Bronchial epithelial cell (primary cell): Measurements from ENCODE around the gene ITPKB. TPM values are rescaled to one million over a fixed set of nuclear protein-coding genes. Genes with fewer than 3 reads are reported as not detected.

Experiments used
- DNase-seq: peaks from one replicate; pipeline ENCODE4 v3.0.0-alpha.2; 2010; ENCODE audit warnings: low read depth
- FAIRE-seq: peaks from 2 replicates; lab custom pipeline; 2011; peaks lifted over from hg19 to GRCh38; lab: Jason Lieb, UNC
- H3K27me3 ChIP-seq: 2 replicates; pipeline ENCODE4 v1.5.1; 2011; ENCODE audit warnings: low read length; ENCODE audit not compliant: control insufficient read depth, insufficient read depth
- H3K36me3 ChIP-seq: 2 replicates; pipeline ENCODE4 v1.5.1; 2011; ENCODE audit warnings: low read length; ENCODE audit not compliant: control insufficient read depth, insufficient read depth
- H3K4me3 ChIP-seq: 2 replicates; pipeline ENCODE4 v1.5.1; 2011; ENCODE audit warnings: mild to moderate bottlenecking, low read depth, low read length, control low read depth
- CTCF ChIP-seq: IDR thresholded peaks from 2 replicates; pipeline ENCODE4 v1.5.1; 2011; ENCODE audit warnings: mild to moderate bottlenecking, moderate library complexity, low read length, control low read depth, inconsistent platforms; ENCODE audit not compliant: insufficient read depth, severe bottlenecking
- total RNA-seq: library from RNA; depleted of rRNA; stranded (reverse); fragments of >200 nt; gene quantifications from 2 replicates; pipeline ENCODE4 v1.2.1, GENCODE V29; 2014

Gene ITPKB
- total RNA-seq, 1 donor from 2014 or later, result 1.3 TPM

GRCh38 chr1:226644541-226645176 lies 94.4 kb downstream of the ITPKB start:
- no peak for TF ChIP-seq CTCF
- FAIRE-seq, result no peak

GRCh38 chr1:226643611-226644540 lies 95.2 kb downstream of the ITPKB start:
- peaks cover 5% of the 10 kb centered on the region for H3K36me3 ChIP-seq
- FAIRE-seq (peak; percentile 28), DNase-seq (no peak)
- no peak for TF ChIP-seq CTCF
- no peaks in the 10 kb centered on the region for H3K27me3 ChIP-seq
- H3K4me3 ChIP-seq, result no peak overlapping the region

More at GRCh38 chr1:226644541-226645176, 94.4 kb downstream of the ITPKB start:
- Histone ChIP-seq H3K4me3 (no peak overlapping the region), H3K27me3 (no peaks in the 10 kb centered on the region), H3K36me3 (peaks cover 5% of the 10 kb centered on the region)
- DNase-seq, result no peak

DNA sequence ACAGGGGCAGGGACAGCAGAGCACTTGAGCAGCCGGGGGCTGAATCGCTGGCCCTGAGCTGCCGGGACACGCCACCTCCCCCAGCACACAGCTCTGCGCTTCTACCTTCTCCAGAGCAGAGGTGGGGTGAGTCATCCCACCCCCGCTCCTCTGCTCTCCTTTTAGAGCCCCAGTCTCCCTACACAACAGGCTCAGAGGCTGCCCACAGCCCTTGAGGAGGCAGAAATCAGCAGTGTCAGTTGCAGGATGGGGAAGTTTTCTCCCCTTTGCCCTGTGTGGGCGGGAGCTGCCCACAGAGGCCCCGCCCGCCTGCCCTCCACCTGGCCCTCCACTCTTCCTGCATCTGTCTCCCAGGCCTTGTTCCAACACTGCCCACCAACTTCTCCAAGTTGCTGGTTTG lies 95.9 kb downstream of the ITPKB start:
- FAIRE-seq, result no peak

DNA sequence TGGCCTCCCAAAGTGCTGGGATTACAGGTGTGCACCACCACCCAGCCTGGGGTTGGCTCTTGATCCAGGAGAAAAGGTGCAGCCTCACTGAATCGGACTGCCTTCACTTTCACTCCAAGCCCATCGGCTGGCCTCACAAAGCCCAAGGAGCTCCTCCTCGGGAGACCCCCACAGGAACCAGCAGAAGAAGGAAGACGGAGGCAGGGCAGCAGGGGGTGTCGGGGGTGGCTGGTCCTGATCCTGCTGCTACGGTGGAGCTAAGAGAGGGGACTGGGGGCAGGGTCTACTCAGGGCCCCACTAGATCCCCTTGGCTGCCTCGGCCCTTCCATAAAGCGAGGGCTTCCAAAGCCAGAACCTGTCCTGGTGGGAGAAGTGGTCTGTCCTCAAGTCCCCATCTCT lies 96.7 kb downstream of the ITPKB start:
- no peak for TF ChIP-seq CTCF
- Histone ChIP-seq H3K4me3 (no peak overlapping the region), H3K36me3 (no peaks in the 10 kb centered on the region), H3K27me3 (no peaks in the 10 kb centered on the region)
- no peak for FAIRE-seq
- no peak for DNase-seq

More for the DNA sequence above, 95.9 kb downstream of the ITPKB start:
- Histone ChIP-seq H3K4me3 (no peak overlapping the region), H3K27me3 (no peaks in the 10 kb centered on the region), H3K36me3 (peaks cover 5% of the 10 kb centered on the region)
- no peak for TF ChIP-seq CTCF
- DNase-seq, result peak; percentile 83

DNA sequence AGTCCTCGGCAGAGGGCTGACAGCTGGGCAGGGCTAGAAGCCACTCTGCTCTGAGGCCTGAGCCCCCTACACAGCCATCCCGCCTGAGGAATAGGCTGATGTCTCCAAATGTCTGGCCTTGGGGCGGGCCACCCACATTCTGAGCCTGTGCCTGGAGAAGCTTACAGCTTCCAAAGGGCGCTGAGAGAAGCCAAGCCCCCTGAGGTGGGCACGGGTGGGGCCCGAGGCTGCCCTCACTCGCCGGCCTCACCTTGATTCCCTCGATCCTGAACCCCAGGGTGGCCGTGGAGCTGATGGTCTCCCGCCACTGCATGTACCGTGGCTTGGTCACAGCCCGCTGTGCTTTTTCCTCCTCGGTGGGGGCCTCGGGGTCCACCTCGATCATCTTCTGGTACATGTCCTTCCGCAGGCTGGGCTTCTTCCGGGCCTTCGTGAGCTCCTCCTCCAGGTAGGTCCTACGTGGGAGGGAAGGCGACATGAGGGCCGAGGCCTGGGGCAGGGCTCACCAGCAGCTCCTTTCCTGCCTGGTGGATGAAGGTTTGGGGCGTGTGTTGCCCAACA lies 97.3 kb downstream of the ITPKB start:
- H3K27me3 ChIP-seq, result no peaks in the 10 kb centered on the region
- DNase-seq (no peak), FAIRE-seq (no peak)
- no peak overlapping the region for H3K4me3 ChIP-seq
- TF ChIP-seq CTCF, result no peak
- peaks cover 1% of the 10 kb centered on the region for H3K36me3 ChIP-seq
